Epidermal melanocyte (primary cell): ENCODE data around the gene INTS6L.

ENCODE experiments used
- DNase-seq: peaks from one replicate; pipeline ENCODE4 v3.0.0; 2011; ENCODE audit warnings: low spot score; ENCODE audit not compliant: insufficient read length

Gene INTS6L, protein sequence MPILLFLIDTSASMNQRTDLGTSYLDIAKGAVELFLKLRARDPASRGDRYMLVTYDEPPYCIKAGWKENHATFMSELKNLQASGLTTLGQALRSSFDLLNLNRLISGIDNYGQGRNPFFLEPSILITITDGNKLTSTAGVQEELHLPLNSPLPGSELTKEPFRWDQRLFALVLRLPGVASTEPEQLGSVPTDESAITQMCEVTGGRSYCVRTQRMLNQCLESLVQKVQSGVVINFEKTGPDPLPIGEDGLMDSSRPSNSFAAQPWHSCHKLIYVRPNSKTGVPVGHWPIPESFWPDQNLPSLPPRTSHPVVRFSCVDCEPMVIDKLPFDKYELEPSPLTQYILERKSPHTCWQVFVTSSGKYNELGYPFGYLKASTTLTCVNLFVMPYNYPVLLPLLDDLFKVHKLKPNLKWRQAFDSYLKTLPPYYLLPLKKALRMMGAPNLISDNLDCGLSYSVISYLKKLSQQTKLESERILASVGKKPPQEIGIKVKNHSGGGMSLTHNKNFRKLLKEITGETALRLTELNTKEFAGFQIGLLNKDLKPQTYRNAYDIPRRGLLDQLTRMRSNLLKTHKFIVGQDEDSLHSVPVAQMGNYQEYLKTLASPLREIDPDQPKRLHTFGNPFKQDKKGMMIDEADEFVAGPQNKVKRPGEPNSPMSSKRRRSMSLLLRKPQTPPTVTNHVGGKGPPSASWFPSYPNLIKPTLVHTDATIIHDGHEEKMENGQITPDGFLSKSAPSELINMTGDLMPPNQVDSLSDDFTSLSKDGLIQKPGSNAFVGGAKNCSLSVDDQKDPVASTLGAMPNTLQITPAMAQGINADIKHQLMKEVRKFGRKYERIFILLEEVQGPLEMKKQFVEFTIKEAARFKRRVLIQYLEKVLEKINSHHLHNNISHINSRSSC

DNA sequence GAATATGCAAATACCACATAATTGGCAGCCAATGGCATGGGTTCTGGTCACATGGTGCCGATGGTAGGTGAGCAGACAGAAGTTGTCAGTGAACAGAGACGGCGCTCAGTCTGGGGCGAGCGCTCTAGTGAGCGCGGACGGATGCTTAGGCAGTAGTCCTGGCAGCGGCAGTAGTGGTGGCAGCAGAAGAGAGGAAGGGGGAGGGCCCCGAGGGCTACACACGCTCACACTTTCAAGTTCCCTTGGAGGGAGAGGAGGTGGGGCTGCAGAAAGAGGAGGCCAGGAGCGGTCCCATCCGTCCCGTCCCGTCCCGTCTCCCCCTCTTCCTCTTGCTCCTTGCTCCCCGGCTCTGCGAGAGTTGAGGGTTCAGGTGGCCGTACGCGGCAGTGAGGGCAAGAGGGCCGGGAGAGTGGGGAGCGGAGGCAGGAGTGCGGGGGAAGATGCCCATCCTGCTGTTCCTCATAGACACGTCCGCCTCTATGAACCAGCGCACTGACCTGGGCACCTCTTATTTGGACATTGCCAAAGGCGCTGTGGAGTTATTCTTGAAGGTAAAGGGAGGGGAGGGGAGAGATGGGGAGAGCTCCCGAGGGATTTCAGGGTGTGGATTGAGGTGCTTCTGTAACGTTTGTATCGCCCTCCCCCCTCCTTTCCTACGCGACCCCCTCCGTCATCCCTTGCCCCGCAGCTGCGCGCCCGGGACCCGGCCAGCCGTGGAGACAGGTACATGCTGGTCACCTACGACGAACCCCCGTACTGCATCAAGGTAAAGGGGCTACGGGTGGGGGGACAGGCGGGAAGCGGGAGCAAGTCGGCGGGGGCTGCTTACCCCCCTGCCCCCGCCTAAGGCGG is at the start of gene INTS6L:
INTS6L (plus strand) TSS at position 108 of the 852 bp plus-strand sequence; CDS start at position 441, 333 bp downstream.
- DNase-seq: no peak

DNA sequence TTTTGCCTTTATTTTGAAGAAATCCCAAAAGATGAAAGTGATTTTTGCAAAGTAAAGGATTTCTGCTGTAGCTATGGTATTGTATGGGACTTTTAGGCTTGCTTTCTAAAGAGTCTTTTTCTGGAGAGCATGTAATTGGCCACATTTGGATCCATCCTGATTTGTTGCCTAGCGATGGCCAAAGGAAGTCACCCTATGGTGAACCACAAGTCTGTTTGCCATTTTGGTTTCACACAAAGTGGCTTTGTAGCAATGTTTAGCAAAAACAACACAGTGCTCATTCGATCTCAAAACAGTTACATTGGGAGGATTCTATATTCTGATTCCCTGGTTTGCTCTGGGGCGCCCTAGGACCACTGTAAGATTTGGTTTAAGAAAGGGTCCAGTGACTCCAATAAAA is 44.1 kb upstream of the INTS6L start:
- no peak for DNase-seq

DNA sequence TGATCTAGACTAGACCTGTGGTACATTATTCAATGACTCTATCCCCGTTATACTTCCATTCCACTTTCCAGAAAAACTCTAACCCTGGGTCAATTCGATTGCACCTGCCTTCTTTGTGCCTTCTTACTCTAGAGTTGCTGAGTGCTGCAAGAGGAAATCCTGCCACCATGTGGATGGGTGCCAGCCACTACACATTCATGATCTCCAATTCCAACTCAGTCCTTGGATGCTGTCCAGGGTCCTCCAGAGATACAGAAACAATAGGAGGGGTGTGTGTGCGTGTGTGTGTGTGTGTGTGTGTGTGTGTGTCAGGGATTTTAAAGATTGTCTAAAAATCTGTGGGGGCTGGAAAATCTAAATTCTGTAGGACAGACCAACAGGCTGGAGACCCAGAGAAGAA is 42.9 kb upstream of the INTS6L start:
- DNase-seq: no peak

DNA sequence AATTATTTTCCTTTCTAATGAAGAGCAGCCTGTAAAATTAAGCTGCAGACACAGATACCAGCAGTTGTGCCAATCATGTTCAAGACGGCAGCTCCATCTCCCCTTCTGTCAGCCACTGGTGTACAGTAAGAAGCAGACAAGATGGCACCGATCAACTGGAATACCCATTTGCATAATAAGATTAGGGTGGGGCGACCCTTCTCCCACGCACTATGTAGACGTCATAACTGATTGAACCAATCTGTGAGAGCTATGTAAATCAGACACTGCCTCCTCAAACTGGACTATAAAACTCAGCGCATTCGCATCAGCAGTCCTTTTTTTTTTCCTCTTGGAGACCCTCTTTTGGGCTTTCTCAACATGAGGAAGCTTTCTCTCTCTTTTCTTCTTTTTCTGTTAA is 40.4 kb upstream of the INTS6L start:
- DNase-seq: no peak

DNA sequence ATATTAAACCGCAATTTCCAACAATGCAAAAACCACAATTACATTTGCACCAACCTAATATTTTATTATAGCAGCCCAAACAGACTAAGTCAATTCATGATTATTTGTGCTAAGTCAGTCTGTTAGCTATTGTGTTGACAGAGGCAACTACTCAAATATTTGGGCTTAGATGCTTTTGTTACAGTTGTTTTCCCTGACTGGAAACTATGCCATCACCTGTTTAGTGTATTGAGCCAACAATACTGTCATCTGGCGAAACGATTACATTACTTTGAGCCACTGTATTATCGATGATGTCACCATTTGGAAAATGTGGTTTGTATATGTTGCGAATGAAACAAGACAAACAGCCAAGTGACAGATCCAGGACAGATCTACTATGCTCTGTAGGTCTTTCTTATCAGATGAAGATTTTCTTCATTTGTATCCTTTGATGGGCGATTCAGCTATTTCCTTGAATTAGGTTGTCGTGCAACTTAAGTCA is 38.7 kb upstream of the INTS6L start:
- DNase-seq: no peak

DNA sequence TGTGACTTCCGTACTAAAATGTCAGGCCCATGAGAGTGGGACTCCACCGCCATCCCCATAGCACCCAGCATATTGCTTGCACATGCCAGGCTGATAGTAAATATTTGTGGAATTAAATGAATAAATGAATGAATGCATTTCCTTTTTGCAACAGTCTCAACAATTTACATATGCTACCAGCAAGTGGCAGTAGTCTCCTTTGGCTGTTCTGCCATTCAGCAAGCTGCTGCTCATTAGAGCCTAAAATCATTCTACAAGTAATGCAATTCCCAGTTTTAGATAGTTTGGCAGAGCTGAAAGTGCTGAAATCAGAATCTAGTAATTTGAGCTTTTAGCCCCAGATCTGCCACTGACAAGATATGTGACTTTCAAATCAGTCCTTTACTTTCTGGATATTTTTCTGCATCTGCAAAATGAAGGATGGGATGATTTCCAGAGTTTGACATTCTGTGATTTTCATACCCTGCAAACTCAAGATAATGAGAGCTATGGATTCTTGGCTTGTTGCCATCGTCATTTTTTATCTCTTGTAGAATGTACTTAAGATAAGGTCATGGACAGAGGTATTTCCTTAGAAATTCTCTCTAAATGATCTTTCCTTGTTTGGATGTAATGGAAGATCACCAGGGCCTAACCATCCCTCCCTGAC is 35.7 kb upstream of the INTS6L start:
- DNase-seq: peak; percentile 16

DNA sequence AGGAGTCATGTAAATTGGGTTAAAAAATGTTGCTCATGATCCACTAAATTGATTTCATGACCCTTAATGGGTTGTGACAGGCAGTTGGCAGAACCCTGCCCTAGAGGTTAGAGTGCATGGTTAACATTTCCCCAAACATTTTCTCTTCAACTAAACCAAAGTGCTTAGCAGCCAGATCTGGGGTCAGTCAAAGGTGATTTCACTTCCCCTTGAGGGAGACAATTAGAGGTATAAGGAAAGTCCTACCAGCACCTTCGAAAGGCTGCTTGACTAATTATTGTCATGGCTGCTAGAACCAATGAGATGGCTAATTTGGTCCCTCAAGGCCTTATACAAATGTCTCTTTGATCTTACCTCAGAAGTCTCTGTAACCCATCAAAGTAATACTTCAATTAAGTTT is 30.9 kb upstream of the INTS6L start:
- DNase-seq: no peak

DNA sequence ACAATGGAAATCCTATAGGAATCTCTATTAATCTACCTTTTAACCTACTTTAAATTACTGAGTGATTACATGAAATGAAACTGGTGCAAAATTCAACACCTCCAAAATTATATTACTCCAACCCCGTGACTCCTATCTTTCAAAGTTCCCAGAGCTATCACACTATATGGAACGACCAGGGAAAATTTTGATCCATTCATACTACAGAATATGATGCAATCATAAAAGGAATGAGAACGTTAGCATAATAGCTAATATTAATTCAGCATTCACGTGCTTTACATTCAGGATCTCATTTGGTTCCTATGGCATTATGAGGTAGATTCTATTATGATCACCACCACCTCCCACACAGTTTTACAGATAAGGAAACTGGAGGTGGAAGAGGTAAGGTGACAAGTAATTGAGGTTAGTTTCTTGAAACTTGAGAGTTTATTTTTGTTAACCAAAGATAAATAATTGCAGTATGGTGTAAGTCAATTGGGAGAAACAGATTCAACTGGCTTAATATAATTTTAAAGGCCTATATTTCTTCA is 29.4 kb upstream of the INTS6L start:
- DNase-seq: no peak

DNA sequence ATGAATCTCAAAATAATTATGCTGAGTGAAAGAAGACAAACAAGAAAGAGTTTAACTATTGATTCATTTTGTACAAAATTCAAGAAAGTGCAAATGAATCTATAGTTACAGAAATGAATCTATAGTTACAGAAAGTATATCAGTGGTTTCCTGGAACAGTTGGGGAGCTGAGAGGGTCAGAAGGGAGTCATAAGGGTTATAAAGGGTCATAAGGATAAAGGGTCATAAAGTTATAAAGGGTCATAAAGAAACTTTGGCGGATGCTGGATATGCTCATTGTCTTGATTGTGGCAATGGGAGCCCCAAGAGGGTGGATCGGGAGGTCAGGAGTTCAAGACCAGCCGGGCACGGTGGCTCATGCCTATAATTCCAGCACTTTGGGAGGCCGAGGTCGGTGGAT is 26.0 kb upstream of the INTS6L start:
- DNase-seq: no peak

DNA sequence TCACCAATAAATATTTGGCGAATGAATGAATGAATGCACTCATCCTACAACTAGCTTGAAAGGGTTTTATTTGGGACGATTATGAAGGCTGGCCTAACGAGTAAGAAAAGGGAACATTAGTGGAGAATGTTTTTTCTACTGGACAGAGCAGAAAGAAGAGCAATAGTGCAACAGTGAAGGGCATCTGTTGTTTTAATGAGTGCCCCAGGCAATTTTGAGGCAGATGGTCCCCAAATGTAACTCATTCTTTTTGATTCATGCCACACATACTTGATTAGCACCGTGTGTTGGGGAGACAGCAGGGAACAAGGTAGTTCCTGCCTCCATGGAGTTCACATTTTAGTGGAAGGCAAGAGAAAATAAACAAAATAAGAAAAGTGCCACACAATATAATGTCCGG is 22.7 kb upstream of the INTS6L start:
- no peak for DNase-seq

DNA sequence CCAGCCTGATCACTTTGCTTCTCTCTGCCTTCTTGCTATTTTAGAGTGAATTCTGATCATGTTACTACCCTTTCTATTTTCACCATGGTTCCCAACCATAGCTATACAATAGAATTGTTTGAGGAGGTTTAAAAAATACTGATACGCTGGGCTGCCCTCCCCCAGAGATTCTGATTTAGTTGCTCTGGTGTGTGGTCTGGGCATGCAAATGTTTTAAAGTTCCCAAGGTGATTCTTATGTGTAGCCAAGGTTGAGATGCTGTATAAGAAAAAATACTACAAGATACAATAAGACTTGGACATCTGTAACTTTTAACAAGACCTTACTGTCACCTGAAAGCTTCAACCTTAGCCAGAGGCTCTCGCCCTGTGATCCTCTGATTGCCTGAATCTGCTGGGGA is 22.2 kb upstream of the INTS6L start:
- no peak for DNase-seq

DNA sequence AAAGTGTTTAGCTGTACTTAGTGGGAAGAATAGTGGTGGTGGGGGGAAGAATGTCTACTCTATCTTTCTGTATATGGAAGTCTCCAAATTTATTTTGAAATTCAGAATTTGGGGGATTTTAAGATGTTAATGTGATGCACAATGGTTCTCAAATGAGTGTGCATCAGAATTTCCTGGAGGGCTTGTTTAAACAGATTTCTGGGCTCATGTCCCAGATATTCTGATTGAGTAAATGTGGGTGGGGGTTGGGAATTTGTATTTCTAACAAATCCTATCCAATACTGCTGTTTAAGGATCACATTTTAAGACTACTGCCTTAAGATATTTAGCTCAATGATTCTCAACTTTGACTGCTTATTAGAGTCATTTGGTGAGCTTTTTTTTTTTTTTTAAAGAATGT is 15.1 kb upstream of the INTS6L start:
- DNase-seq: no peak

DNA sequence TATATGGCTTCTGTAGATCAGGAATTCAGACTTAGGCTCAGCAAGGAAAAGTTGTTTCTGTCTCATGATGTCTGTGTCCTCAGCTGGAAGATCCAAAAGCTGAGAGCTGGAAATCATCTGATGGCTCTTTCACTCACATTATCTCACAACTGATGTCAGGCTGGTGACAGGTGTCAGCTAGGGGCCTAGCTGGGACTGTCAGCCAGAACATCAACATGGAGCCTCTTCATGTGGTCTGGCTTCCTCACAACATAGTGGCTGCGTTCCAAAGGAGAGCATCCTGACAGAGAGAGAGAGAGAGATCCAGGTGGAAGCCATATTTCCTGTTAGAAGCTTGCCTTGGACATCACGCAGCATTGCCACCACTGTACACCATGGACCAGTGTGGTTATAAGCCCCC is 10.6 kb upstream of the INTS6L start:
- DNase-seq: no peak

DNA sequence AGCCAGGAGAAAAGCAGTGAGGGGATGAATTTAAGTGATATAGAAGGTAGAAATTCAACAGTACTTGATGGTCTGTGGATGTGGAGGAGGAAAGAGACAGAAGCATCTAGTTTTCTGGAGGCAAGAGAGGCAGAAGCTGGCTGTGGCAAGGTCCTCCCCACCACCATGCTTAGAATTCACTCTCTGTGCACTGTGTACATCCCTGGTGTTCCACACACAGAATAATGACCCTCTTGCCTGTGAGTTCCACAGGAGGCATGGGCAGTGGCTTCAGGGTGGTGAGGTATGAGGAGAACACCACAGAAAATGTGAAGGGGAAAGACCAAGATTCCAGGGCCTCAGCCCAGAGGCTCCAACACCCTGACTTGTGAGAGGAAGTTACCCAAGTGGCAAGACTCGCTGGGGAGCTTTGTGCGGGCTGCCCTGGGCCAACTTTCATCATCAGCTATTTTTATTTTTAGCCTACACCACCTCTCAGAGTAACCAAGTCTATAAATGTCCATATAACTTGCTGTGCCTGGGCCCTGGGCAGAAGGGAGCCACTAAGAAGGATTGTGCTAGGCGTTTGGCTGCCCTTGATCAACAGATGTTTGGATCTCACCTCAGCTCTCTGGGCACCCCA is 7.8 kb upstream of the INTS6L start:
- no peak for DNase-seq

DNA sequence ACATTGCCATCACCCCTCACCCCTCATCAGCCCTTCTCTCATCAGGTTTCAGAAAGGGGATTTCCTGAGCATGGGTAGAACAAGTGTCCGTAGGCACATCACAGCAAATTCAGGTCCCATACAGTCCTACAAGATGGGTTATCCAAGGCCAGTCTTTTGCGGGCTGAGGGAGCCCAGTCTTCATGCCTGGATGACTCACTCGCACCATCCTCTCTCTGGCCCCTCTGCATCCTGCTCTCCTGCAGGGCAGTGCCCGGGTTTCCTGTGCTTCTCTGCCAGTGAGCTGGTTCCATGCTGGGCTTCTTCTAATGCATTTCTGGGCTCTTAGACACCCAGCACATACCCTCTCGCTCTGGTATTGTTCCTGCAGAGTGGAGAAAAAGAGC is 7.3 kb upstream of the INTS6L start:
- no peak for DNase-seq

DNA sequence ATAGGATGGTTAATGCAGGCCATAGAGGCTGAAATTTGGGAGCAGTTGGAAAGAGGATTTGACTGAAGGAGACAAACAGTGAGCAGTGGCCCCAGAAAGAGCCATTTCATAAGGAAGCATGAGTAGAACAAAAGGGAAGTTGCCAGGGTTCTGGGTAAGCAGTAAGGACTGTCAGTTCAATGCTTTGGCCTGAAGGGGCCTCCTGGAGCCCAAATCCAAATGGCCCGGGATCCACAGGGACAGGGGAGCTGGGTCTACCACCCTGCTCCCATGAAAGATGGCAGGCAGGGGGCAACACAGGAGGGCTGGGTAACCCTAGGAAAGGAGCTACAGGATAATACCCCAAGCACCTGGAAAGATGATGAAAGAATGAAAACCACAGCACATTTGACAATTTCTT is 4.1 kb upstream of the INTS6L start:
- no peak for DNase-seq

DNA sequence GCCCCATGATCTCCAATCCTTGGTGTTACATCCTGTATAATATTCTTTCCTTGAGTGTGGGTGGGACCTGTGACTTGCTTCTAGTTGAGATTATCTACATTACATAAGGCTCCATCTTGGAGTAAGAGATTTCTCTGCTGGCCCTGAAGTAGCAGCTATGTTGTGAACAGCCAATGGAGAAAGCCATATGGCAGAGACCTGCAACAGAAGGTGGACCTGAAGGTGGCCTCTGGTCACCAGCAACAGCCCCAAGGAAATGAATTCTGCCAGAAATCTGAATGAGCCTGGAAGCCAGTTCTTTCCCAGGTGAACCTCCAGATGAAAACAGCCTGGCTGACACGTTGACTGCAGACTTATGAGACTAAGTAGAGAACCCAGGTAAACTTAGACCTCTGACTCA is 2.3 kb upstream of the INTS6L start:
- DNase-seq: no peak

DNA sequence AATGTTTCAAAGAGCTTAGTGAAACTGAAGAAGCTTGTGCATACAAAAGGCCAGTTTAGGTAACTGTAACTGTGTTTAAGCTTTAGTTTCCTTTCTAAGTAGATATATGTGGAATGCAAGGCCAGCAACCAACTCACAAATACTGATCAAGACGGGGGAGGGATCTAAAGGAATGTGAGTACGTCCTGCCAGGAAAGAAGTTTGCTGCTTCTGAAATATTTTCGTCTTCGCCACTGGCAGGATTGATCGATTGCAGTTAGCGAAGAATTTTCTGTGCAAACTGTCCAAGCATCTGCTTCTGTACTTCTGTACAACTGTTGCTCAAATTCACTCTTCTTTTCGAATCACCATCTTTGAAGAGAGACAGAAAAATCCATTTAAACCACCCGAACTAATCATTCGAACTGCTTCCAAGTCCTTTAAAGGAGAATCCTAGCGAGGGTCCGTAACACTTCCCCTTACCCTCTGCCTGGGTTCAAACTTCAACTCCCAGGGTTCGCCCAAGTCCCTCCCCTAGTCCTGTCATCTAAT is 373 bp upstream of the INTS6L start:
- peak; percentile 52 for DNase-seq

DNA sequence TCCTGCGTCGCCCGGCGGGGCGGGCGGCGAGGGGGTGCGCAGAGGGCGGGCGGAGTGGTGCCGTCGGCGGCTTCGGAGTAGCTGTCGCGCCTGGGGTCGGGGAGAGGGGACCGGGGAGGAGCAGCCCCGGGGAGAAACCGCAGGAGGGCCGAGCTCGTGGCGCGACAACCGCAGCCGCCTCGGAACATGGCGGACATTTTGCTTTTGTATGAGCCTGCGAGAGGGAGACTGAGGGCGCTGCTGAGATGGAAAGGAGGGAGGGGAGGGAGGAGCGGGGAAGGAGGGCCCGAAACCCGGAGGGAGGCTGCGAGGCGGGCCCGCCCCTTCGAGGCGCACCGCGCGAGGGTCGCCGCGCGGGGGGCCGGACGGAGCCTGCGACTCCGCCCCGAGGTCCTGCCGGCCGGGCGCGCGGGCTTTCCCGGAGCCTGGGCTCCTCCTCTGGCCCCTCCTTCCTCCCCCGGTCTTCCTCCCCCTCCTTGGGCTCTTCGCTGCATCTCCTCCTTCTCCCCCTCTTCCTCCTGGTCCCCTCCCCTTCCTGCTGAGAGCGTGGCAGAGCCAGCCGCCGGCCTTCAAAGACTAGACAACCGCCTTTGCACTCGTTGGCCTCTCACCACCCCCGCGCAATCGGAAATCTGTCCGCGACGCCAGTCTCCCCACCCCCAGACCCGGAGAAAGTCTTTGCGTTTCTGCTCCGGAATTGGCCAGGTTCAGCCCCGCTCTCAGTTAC is 1.1 kb downstream of the INTS6L start:
- peak; percentile 49 for DNase-seq
